ENCODE results near the gene GFAP.

DNA sequence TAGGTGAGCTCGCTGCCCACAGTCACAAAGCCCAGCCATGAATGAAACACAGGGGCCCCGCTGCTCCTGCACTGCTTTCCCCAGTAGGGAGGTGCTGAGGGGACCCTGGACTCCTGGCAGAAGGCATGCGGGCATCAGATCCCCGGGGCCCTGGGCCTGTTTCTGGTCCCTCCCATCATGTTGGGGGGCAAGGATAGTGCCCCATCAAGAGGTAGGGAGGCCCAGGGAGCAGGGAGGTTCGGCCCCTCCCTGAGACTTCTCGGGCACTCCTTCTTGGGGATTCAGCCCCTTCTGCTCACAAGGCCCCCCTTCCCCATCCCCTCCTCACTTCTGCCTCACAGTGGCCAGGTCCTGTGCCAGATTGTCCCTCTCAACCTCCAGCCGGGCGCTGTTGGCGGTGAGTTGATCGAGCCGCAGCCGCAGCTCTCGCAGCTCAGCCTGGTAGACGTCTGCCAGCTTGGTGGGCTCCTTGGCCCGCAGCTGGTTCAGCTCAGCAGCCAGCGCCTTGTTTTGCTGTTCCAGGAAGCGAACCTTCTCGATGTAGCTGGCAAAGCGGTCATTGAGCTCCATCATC lies 515 bp downstream of the GFAP start:
- TF ChIP-seq, protein P1, sequence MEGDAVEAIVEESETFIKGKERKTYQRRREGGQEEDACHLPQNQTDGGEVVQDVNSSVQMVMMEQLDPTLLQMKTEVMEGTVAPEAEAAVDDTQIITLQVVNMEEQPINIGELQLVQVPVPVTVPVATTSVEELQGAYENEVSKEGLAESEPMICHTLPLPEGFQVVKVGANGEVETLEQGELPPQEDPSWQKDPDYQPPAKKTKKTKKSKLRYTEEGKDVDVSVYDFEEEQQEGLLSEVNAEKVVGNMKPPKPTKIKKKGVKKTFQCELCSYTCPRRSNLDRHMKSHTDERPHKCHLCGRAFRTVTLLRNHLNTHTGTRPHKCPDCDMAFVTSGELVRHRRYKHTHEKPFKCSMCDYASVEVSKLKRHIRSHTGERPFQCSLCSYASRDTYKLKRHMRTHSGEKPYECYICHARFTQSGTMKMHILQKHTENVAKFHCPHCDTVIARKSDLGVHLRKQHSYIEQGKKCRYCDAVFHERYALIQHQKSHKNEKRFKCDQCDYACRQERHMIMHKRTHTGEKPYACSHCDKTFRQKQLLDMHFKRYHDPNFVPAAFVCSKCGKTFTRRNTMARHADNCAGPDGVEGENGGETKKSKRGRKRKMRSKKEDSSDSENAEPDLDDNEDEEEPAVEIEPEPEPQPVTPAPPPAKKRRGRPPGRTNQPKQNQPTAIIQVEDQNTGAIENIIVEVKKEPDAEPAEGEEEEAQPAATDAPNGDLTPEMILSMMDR (conservative IDR thresholded peaks at IDR 0.05; ENCODE audit: low read length), result no peak
- TF ChIP-seq EZH2phosphoT487 (IDR thresholded peaks at IDR 0.05; ENCODE audit: borderline replicate concordance), result no peak

All from Loucy (cell line).